Measurements from ENCODE around the gene SMIM36. TPM values are rescaled to one million over a fixed set of nuclear protein-coding genes. Genes with fewer than 3 reads are reported as not detected.
"Not testable (repeated sequence)": the region's sequence is repeated elsewhere in the genome, so short reads cannot be mapped to it uniquely, and the experiment has no call there.

SMIM36 gene
- total RNA-seq, 1 experiment from 2014 or later: not detected

- not testable (repeated sequence) for DNase-seq (ENCODE audit: low spot score)
These were observed 3.6 kb downstream of the SMIM36 start for GRCh38 chr17:55507669-55508068.

- DNase-seq (ENCODE audit: low spot score): not testable (repeated sequence)
These were observed 9.6 kb downstream of the SMIM36 start for GRCh38 chr17:55501626-55502025.

- no peak for DNase-seq (ENCODE audit: low spot score)
These were observed 11.1 kb downstream of the SMIM36 start for GRCh38 chr17:55500103-55500502.

GRCh38 chr17:55496094-55496881 lies 15.0 kb downstream of the SMIM36 start:
- peak; percentile 18 for DNase-seq (ENCODE audit: low spot score)

GRCh38 chr17:55495239-55495638 lies 16.0 kb downstream of the SMIM36 start:
- DNase-seq (ENCODE audit: low spot score): no peak

GRCh38 chr17:55492781-55493341 lies 18.4 kb downstream of the SMIM36 start:
- no peak for DNase-seq (ENCODE audit: low spot score)

GRCh38 chr17:55490376-55490775 lies 20.9 kb downstream of the SMIM36 start:
- no peak for DNase-seq (ENCODE audit: low spot score)

- DNase-seq (ENCODE audit: low spot score): no peak
These were observed 23.4 kb downstream of the SMIM36 start for GRCh38 chr17:55487695-55488432.

- DNase-seq (ENCODE audit: low spot score): no peak
These were observed 26.7 kb downstream of the SMIM36 start for GRCh38 chr17:55484575-55484974.

GRCh38 chr17:55482591-55483389 lies 28.5 kb downstream of the SMIM36 start:
- no peak for DNase-seq (ENCODE audit: low spot score)

GRCh38 chr17:55480631-55481315 lies 30.5 kb downstream of the SMIM36 start:
- no peak for DNase-seq (ENCODE audit: low spot score)

- no peak for DNase-seq (ENCODE audit: low spot score)
These were observed 31.3 kb downstream of the SMIM36 start for GRCh38 chr17:55479903-55480302.

- no peak for DNase-seq (ENCODE audit: low spot score)
These were observed 32.3 kb downstream of the SMIM36 start for GRCh38 chr17:55478971-55479370.

GRCh38 chr17:55466671-55467070 lies 44.6 kb downstream of the SMIM36 start:
- DNase-seq (ENCODE audit: low spot score): no peak

GRCh38 chr17:55465771-55466170 lies 45.5 kb downstream of the SMIM36 start:
- DNase-seq (ENCODE audit: low spot score): not testable (repeated sequence)

GRCh38 chr17:55463600-55463999 lies 47.7 kb downstream of the SMIM36 start:
- DNase-seq (ENCODE audit: low spot score): no peak

- no peak for DNase-seq (ENCODE audit: low spot score)
These were observed 48.5 kb downstream of the SMIM36 start for GRCh38 chr17:55462711-55463110.

GRCh38 chr17:55462234-55462633 lies 49.0 kb downstream of the SMIM36 start:
- no peak for DNase-seq (ENCODE audit: low spot score)

GRCh38 chr17:55458978-55459377 lies 52.3 kb downstream of the SMIM36 start:
- DNase-seq (ENCODE audit: low spot score): peak; percentile 42

- no peak for DNase-seq (ENCODE audit: low spot score)
These were observed 52.9 kb downstream of the SMIM36 start for GRCh38 chr17:55458287-55458900.
